Thyroid gland (tissue), 4 donors: ENCODE results near the gene ZNF683. TPM values are rescaled to one million over a fixed set of nuclear protein-coding genes. Genes with fewer than 3 reads are reported as not detected.
A peak's percentile ranks its signal among the peaks of the same experiment; 100 is the strongest.

ENCODE experiments used
- DNase-seq, 2 donors: peaks; one replicate each; pipeline ENCODE4 v3.0.0-alpha.2; 2019
- H3K27ac ChIP-seq, 3 donors: fragments of 200-600 bp; sonication (generic); 1 replicate in 2 of 3; 2 replicates in 1 of 3; pipeline ENCODE4 v1.5.1; 2016 to 2019; ENCODE audit warnings: mild to moderate bottlenecking in 1 of 3, moderate library complexity in 1 of 3
- H3K27me3 ChIP-seq: fragments of 200-600 bp; sonication (generic); one replicate; pipeline ENCODE4 v1.5.1; 2019
- H3K36me3 ChIP-seq, 2 donors: fragments of 200-600 bp; sonication (generic); one replicate each; pipeline ENCODE4 v1.5.1; 2016 to 2019
- H3K4me1 ChIP-seq, 2 donors: fragments of 200-600 bp; sonication (generic); one replicate each; pipeline ENCODE4 v1.5.1; 2017 to 2019
- H3K4me3 ChIP-seq, 3 donors: fragments of 200-600 bp; sonication (generic); replicated peaks in 1 of 3; 1 replicate in 2 of 3; 2 replicates in 1 of 3; pipeline ENCODE4 v1.5.1; 2016; ENCODE audit warnings: mild to moderate bottlenecking in 1 of 3
- H3K9me3 ChIP-seq: fragments of 200-600 bp; sonication (generic); one replicate; pipeline ENCODE4 v1.5.1; 2017
- CTCF ChIP-seq, 6 experiments: fragments of 200-600 bp in 3 of 6; fragments of 450-650 bp in 3 of 6; sonication (generic) in 3 of 6; IDR thresholded peaks; one replicate each; pipeline ENCODE4 v1.5.1; 2016 to 2019; ENCODE audit warnings: antibody characterized with exemption in 6 of 6, mild to moderate bottlenecking in 2 of 6, inconsistent platforms in 1 of 6, moderate library complexity in 1 of 6
- POLR2A ChIP-seq, 2 donors: fragments of 450-650 bp; IDR thresholded peaks; one replicate each; pipeline ENCODE4 v1.6.1; 2017; ENCODE audit warnings: antibody characterized with exemption in 2 of 2, mild to moderate bottlenecking in 2 of 2, moderate library complexity in 1 of 2
- WGBS, 2 donors: methylation state at CpG; one replicate each; pipeline ENCODE4 v1.1.5; 2017; 5-methylcytosine and 5-hydroxymethylcytosine counted together
- intact Hi-C: fragments of 100-400 bp; cut with DNase I; formaldehyde crosslinking; loops from one replicate; pipeline ENCODE4 v1.15.1; 2023
- total RNA-seq, 4 donors: library from RNA; depleted of rRNA; stranded (reverse); fragments of >200 nt; gene quantifications; one replicate each; pipeline ENCODE4 v1.2.3, GENCODE V29; 2016

Gene ZNF683
- total RNA-seq, 4 donors from 2014 or later: 0.59 TPM; not detected in 3

GRCh38 chr1:26408604-26409003 is 36.1 kb upstream of the ZNF683 start:
- Histone ChIP-seq H3K36me3 (no peaks in the 10 kb centered on the region), H3K4me3 (no peak overlapping the region), H3K27me3 (peaks cover 16% of the 10 kb centered on the region), H3K27ac (no peak overlapping the region), H3K4me1 (no peaks in the 10 kb centered on the region), H3K9me3 (no peaks in the 10 kb centered on the region)
- intact Hi-C loops: no loop called here
- WGBS, 2 donors: 1 to 3% methylated on average over 12 of the region's 12 CpGs
- DNase-seq: peak; percentile 73 to 81
- TF ChIP-seq POLR2A (IDR thresholded peaks at IDR 0.05) (no peak), CTCF (IDR thresholded peaks at IDR 0.05) (no peak)

- TF ChIP-seq CTCF (IDR thresholded peaks at IDR 0.05) (no peak), POLR2A (IDR thresholded peaks at IDR 0.05) (no peak)
- Histone ChIP-seq H3K4me1 (no peaks in the 10 kb centered on the region), H3K27me3 (peaks cover under 1% of the 10 kb centered on the region), H3K36me3 (no peaks in the 10 kb centered on the region), H3K9me3 (no peaks in the 10 kb centered on the region), H3K4me3 (no peak overlapping the region), H3K27ac (no peak overlapping the region)
- intact Hi-C loops: no loop called here
- no peak for DNase-seq
- 77 to 79% methylated on average over 7 of the region's 7 CpGs for whole genome bisulfite sequencing, 2 donors
Observed at GRCh38 chr1:26405281-26405915, 32.8 kb upstream of the ZNF683 start.

- intact Hi-C loops: no loop called here
- no peak for TF ChIP-seq CTCF (IDR thresholded peaks at IDR 0.05)
- no peak for TF ChIP-seq POLR2A (IDR thresholded peaks at IDR 0.05)
- no peaks in the 10 kb centered on the region for H3K27me3 ChIP-seq
- no peak overlapping the region for H3K4me3 ChIP-seq
- WGBS, 2 donors: 68 to 75% methylated on average over 2 of the region's 2 CpGs
- H3K36me3 ChIP-seq: no peaks in the 10 kb centered on the region
- no peak overlapping the region for H3K27ac ChIP-seq
- H3K4me1 ChIP-seq: no peaks in the 10 kb centered on the region
- no peaks in the 10 kb centered on the region for H3K9me3 ChIP-seq
- no peak for DNase-seq
Observed at GRCh38 chr1:26404641-26405040, 32.1 kb upstream of the ZNF683 start.

GRCh38 chr1:26403656-26404055 is 31.1 kb upstream of the ZNF683 start:
- Histone ChIP-seq H3K27me3 (no peaks in the 10 kb centered on the region), H3K27ac (no peak overlapping the region), H3K4me3 (no peak overlapping the region), H3K4me1 (no peaks in the 10 kb centered on the region), H3K9me3 (no peaks in the 10 kb centered on the region), H3K36me3 (no peaks in the 10 kb centered on the region)
- TF ChIP-seq CTCF (IDR thresholded peaks at IDR 0.05) (no peak), POLR2A (IDR thresholded peaks at IDR 0.05) (no peak)
- 40 to 50% methylated on average over 4 of the region's 4 CpGs for WGBS, 2 donors
- intact Hi-C loops: no loop called here
- no peak for DNase-seq

- Histone ChIP-seq H3K27ac (no peak overlapping the region), H3K36me3 (no peaks in the 10 kb centered on the region), H3K4me3 (no peak overlapping the region), H3K9me3 (no peaks in the 10 kb centered on the region), H3K4me1 (no peaks in the 10 kb centered on the region), H3K27me3 (no peaks in the 10 kb centered on the region)
- intact Hi-C loops: no loop called here
- TF ChIP-seq POLR2A (IDR thresholded peaks at IDR 0.05) (no peak), CTCF (IDR thresholded peaks at IDR 0.05) (no peak)
- no peak for DNase-seq
- 43 to 58% methylated on average over 3 of the region's 3 CpGs for WGBS, 2 donors
Observed at GRCh38 chr1:26401891-26402290, 29.3 kb upstream of the ZNF683 start.
